Lung (tissue), 12 donors: ENCODE results near the gene C19orf12. TPM values are rescaled to one million over a fixed set of nuclear protein-coding genes. Genes with fewer than 3 reads are reported as not detected.
A peak's percentile ranks its signal among the peaks of the same experiment; 100 is the strongest.

Experiments
- ATAC-seq: fragments of 200-7000 bp; cut with Tn5 transposase; one replicate; pipeline ENCODE4 v1.9.1; 2020; ENCODE audit warnings: moderate number of reproducible peaks; ENCODE audit not compliant: insufficient read depth, low FRiP score
- DNase-seq, 3 donors: peaks; one replicate each; pipeline ENCODE4 v3.0.0-alpha.2; 2013 to 2017
- H3K27ac ChIP-seq, 2 donors: one replicate each; pipeline ENCODE4 v1.5.1; 2013; ENCODE audit warnings: mild to moderate bottlenecking in 2 of 2, moderate library complexity in 2 of 2, control low read depth in 1 of 2, inconsistent platforms in 1 of 2, low read depth in 1 of 2, low read length in 1 of 2
- H3K27me3 ChIP-seq, 3 donors: one replicate each; pipeline ENCODE4 v1.5.1; 2013; ENCODE audit warnings: low read length in 2 of 3; ENCODE audit not compliant: control insufficient read depth in 3 of 3, insufficient read depth in 3 of 3
- H3K36me3 ChIP-seq, 4 donors: one replicate each; pipeline ENCODE4 v1.5.1; 2013; ENCODE audit warnings: low read length in 4 of 4, mild to moderate bottlenecking in 1 of 4, moderate library complexity in 1 of 4; ENCODE audit not compliant: control insufficient read depth in 4 of 4, insufficient read depth in 4 of 4
- H3K4me1 ChIP-seq, 5 donors: one replicate each; pipeline ENCODE4 v1.5.1; 2013; ENCODE audit warnings: low read length in 5 of 5, mild to moderate bottlenecking in 2 of 5, moderate library complexity in 1 of 5; ENCODE audit not compliant: control insufficient read depth in 5 of 5, insufficient read depth in 5 of 5
- H3K4me3 ChIP-seq: one replicate; pipeline ENCODE4 v1.5.1; 2013; ENCODE audit warnings: mild to moderate bottlenecking, control low read depth, moderate library complexity
- H3K9ac ChIP-seq, 2 donors: one replicate each; pipeline ENCODE4 v1.5.1; 2013; ENCODE audit warnings: low read length in 2 of 2, control low read depth in 1 of 2; ENCODE audit not compliant: insufficient read depth in 1 of 2
- H3K9me3 ChIP-seq, 4 donors: one replicate each; pipeline ENCODE4 v1.5.1; 2013; ENCODE audit warnings: low read length in 3 of 4, mild to moderate bottlenecking in 1 of 4, moderate library complexity in 1 of 4; ENCODE audit not compliant: control insufficient read depth in 4 of 4, insufficient read depth in 3 of 4
- CTCF ChIP-seq: IDR thresholded peaks from 2 replicates; pipeline ENCODE4 v1.5.1; 2012; ENCODE audit warnings: mild to moderate bottlenecking; ENCODE audit errors: control extremely low read depth, extremely low read depth
- WGBS, 2 donors: extraction: QIAGEN DNeasy Blood & Tissue Kit; methylation state at CpG; one replicate each; pipeline ENCODE4 v1.1.7; 2013; 5-methylcytosine and 5-hydroxymethylcytosine counted together
- polyA plus RNA-seq, 2 donors: library from polyadenylated mRNA; stranded (reverse); fragments of 200-250 nt; gene quantifications; one replicate each; pipeline ENCODE4 v1.2.1, GENCODE V29; 2013
- total RNA-seq, 2 donors: library from RNA; depleted of rRNA in 1 of 2; stranded (reverse); fragments of >200 nt in 1 of 2; gene quantifications; one replicate each; pipeline ENCODE4 v1.2.1, GENCODE V29; 2014 to 2021
- donor health status: control.
- donor health status: control.
- donor health status: Bipolar disorder and iron deficiency.
- donor health status: healthy.
- donor health status: DM: yes; HTN: yes; CAD: no.

Gene C19orf12
- total and polyA plus RNA-seq, 4 donors, result 11.4 to 26.0 (median 17.7) TPM

GRCh38 chr19:29670255-29670654 is 44.8 kb downstream of the C19orf12 start:
- no peak overlapping the region for H3K9ac ChIP-seq
- no peak overlapping the region for H3K4me3 ChIP-seq
- H3K4me1 ChIP-seq, result peaks cover 9 to 17% (median 17%) of the 10 kb centered on the region in 5 donors
- H3K27me3 ChIP-seq, result no peaks in the 10 kb centered on the region
- no peak overlapping the region for H3K27ac ChIP-seq
- ATAC-seq (no peak), DNase-seq (no peak)
- no peak for TF ChIP-seq CTCF
- WGBS, 2 donors, result 96% methylated on average over 5 of the region's 5 CpGs
- no peaks in the 10 kb centered on the region for H3K9me3 ChIP-seq
- peaks cover 0 to 14% (median 7%) of the 10 kb centered on the region in 4 donors for H3K36me3 ChIP-seq

GRCh38 chr19:29668746-29669609 is 46.1 kb downstream of the C19orf12 start:
- ATAC-seq, result no peak
- peaks cover 9 to 18% (median 17%) of the 10 kb centered on the region in 5 donors for H3K4me1 ChIP-seq
- no peak for TF ChIP-seq CTCF
- no peaks in the 10 kb centered on the region for H3K27me3 ChIP-seq
- peaks cover 0 to 2% (median under 1%) of the 10 kb centered on the region in 4 donors for H3K36me3 ChIP-seq
- no peak overlapping the region for H3K9ac ChIP-seq
- 90 to 94% methylated on average over 13 of the region's 13 CpGs for WGBS, 2 donors
- peak in 1 of 3 donors; percentile 9 for DNase-seq
- H3K27ac ChIP-seq, result peak overlapping the region in 1 of 2 donors; percentile 16
- H3K4me3 ChIP-seq, result no peak overlapping the region
- no peaks in the 10 kb centered on the region for H3K9me3 ChIP-seq

GRCh38 chr19:29667901-29668341 is 47.1 kb downstream of the C19orf12 start:
- H3K9me3 ChIP-seq, result no peaks in the 10 kb centered on the region
- H3K27ac ChIP-seq, result peak overlapping the region; percentile 4 to 57
- H3K36me3 ChIP-seq, result no peaks in the 10 kb centered on the region
- no peak for TF ChIP-seq CTCF
- H3K4me1 ChIP-seq, result peaks cover 9 to 19% (median 17%) of the 10 kb centered on the region in 5 donors
- no peak overlapping the region for H3K9ac ChIP-seq
- no peak for ATAC-seq
- peak; percentile 46 to 64 (median 53) for DNase-seq
- H3K4me3 ChIP-seq, result no peak overlapping the region
- WGBS, 2 donors, result 66 to 69% methylated on average over 7 of the region's 7 CpGs
- H3K27me3 ChIP-seq, result no peaks in the 10 kb centered on the region
